ENCODE measurements around the gene L1CAM.

The L1CAM gene

DNA sequence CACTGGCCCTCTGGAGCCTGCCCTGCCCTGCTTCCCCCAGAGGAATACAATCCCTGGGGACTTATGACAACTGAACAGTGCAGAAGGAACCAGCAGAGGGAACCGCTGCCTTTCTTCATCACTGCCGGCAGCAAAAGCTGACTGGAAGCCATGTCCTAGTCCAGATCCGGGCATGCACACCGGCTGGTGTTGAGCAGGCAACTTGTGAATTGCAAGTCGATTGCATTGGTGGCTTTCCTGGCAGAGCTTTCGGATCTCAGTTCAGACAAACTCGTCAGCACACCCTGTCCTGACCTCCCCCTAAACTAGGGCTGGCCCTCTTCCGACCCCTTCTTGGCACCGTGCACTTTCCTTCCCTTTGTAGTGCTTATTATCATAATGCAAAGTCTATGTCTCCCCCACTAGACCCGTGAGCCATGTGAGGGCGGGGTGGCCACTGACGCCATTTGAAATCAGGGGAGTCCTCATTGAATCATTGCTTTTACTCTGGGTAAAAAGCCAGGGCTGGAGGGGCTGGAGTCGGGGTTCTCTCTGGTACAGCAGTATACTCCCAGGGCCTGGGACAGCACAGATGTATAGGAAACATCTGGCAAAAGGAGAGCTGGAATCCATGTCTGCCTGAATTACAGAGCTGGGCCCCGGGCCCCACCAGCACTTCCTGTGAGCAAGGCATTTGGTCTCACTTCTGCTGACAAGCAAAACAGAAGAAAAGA is 38.3 kb upstream of the L1CAM start:
- peak; percentile 33 for DNase-seq

DNA sequence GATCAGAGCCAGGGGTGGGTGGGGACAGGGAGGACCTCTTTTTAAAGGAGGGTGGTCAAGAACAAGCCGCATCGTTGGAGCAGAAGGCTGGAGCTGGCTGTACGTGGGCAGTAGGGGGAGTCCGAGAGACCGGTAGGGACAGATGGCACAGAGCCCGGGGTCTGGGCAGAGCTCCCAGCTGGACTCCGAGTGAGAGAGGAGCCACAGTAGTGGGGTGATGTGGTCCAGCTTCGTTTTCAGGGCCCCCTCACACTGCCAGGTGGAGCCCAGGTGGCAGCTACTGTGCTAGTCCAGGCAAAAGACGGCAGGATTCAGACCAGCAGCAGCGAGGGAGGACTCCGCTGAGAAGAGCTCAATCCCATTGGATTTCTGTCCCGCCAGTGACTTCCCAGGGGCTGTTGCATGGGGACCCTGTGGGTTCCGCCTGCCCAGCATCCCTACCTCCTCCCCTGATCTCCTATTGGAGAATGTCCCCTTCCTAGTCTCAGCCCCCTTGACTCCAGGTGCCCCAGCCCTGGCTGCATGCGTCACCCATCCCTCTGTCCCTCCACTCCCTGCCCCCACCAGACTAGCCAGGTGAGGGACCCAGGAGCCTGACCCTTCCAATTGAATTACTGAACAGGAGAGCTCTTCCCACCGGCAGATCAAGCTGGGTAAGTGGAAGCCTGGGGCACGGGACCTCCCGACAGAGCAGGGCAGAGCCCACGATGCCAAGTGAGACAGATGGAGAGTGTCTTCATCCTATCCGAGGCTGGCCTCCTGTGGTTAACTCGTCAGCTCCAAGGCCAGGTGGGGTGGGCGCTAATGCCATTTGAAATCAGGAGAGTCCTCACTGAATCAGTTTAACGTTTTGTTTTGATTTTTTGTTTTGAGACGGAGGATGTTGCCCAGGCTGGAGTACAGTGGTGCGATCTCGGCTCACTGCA is 37.2 kb upstream of the L1CAM start:
- peak; percentile 12 for DNase-seq

GRCh38 chrX:153921511-153922446 is 35.8 kb upstream of the L1CAM start:
- no peak for DNase-seq

GRCh38 chrX:153921070-153921469 is 35.1 kb upstream of the L1CAM start:
- DNase-seq: no peak

GRCh38 chrX:153920546-153920945 is 34.6 kb upstream of the L1CAM start:
- no peak for DNase-seq

- no peak for DNase-seq
Observed at GRCh38 chrX:153919281-153919680, 33.3 kb upstream of the L1CAM start.

DNA sequence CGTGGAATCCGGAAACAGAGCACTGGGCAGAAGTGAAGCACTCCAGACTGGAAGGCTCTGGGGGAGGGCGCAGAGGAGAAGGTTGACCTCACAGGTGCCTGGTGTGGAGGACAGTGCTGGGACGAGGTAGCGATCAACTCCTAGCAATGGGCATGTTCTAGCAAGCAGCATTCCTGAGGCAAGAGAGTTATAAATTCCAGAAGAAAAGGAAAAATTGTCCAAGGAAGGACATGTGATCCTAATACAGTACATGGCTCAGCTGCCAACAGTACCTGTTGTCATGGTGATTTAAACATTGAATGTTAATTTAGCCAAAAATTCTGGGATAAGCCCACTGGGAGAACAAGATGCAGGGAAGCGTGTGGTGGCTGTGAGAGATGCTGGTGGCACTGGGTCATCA is 31.9 kb upstream of the L1CAM start:
- DNase-seq: no peak

DNA sequence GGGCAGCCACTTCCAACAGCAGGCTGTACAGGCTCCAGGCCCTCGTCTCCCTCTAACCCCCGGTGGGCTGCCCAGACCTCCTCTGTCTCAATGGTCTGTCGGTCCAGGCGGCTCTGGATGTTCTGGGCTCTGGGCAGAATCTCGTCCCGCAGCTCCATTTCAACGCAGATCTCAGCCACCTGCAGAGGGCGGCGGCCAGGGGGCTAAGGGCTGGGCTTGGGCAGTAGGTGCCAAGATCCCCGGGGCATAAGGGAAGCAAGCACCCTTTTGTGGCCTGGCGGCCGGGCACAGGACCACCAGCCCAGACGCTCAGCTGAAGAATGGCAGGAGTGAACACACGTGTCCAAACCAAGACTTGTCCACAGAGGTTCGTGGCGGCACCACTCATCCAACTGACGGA is 27.7 kb upstream of the L1CAM start:
- DNase-seq: no peak

- no peak for DNase-seq
Observed at GRCh38 chrX:153913211-153913610, 27.2 kb upstream of the L1CAM start.

GRCh38 chrX:153911798-153912197 is 25.8 kb upstream of the L1CAM start:
- no peak for DNase-seq

GRCh38 chrX:153910446-153910845 is 24.5 kb upstream of the L1CAM start:
- DNase-seq: no peak

- DNase-seq: no peak
Observed at GRCh38 chrX:153909980-153910360, 24.0 kb upstream of the L1CAM start.

- no peak for DNase-seq
Observed at GRCh38 chrX:153909024-153909979, 23.3 kb upstream of the L1CAM start.

DNA sequence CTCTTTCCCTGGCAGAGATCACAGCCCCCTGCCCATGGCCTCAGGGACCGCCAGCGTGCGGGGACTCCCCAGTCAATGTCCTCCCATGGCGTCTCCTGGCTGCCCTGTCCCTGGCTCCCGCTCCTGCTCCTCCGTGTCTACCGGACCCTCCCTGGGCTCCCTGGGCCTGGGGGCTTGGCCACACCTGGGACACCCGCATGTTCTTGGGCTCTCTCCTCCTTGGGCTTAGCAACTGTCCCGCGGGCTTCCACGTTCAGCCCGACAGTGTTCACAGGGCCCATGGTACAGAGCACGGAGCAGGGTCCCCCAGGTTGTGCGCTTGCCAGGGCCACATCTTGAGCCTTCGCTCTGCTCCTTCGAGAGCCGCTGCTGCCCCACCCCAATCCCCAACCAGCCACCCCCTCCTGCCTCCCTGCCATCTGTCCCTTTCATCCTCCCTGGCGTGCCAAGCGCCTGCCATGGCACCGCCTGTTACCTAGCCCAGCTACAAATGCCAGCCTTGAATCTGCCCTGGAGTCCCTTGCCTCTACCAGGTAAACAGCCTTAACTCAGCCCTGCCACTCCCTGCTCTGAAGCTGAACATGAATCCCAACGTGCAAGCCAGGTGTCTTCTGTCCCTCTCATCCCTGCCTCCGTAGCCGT is 22.4 kb upstream of the L1CAM start:
- no peak for DNase-seq

DNA sequence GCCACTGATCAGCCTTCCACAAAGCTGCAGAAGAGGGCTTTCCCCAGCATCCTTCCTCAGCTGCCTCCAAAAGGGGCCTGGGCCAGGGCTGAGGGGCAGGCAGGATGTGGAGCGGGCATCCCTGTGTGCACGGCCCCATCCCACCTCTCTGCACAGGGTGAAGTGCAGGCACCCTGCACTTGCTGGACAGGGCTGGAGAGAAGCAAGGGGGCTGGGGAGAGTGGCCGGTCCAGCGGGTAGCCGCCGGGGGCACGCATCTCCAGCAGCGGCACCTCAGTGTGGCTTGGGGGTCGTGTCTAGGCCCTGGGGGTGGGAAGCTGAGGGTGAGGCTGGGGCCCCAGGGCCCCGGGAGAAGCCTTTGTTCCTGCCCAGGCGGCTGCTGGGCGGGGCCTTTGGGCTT is 21.5 kb upstream of the L1CAM start:
- DNase-seq: no peak

DNA sequence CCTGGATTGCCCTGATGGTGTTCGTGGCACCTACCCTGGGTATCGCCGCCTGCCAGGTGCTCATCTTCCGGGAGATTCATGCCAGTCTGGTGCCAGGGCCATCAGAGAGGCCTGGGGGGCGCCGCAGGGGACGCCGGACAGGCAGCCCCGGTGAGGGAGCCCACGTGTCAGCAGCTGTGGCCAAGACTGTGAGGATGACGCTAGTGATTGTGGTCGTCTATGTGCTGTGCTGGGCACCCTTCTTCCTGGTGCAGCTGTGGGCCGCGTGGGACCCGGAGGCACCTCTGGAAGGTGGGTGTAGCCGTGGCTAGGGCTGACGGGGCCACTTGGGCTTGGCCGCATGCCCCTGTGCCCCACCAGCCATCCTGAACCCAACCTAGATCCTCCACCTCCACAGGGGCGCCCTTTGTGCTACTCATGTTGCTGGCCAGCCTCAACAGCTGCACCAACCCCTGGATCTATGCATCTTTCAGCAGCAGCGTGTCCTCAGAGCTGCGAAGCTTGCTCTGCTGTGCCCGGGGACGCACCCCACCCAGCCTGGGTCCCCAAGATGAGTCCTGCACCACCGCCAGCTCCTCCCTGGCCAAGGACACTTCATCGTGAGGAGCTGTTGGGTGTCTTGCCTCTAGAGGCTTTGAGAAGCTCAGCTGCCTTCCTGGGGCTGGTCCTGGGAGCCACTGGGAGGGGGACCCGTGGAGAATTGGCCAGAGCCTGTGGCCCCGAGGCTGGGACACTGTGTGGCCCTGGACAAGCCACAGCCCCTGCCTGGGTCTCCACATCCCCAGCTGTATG is 20.3 kb upstream of the L1CAM start:
- DNase-seq: no peak

DNA sequence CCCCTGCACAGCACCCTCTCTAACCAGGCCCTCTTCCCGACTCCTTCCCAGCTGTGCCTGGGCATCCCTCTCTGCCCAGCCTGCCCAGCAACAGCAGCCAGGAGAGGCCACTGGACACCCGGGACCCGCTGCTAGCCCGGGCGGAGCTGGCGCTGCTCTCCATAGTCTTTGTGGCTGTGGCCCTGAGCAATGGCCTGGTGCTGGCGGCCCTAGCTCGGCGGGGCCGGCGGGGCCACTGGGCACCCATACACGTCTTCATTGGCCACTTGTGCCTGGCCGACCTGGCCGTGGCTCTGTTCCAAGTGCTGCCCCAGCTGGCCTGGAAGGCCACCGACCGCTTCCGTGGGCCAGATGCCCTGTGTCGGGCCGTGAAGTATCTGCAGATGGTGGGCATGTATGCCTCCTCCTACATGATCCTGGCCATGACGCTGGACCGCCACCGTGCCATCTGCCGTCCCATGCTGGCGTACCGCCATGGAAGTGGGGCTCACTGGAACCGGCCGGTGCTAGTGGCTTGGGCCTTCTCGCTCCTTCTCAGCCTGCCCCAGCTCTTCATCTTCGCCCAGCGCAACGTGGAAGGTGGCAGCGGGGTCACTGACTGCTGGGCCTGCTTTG is 19.6 kb upstream of the L1CAM start:
- DNase-seq: no peak

DNA sequence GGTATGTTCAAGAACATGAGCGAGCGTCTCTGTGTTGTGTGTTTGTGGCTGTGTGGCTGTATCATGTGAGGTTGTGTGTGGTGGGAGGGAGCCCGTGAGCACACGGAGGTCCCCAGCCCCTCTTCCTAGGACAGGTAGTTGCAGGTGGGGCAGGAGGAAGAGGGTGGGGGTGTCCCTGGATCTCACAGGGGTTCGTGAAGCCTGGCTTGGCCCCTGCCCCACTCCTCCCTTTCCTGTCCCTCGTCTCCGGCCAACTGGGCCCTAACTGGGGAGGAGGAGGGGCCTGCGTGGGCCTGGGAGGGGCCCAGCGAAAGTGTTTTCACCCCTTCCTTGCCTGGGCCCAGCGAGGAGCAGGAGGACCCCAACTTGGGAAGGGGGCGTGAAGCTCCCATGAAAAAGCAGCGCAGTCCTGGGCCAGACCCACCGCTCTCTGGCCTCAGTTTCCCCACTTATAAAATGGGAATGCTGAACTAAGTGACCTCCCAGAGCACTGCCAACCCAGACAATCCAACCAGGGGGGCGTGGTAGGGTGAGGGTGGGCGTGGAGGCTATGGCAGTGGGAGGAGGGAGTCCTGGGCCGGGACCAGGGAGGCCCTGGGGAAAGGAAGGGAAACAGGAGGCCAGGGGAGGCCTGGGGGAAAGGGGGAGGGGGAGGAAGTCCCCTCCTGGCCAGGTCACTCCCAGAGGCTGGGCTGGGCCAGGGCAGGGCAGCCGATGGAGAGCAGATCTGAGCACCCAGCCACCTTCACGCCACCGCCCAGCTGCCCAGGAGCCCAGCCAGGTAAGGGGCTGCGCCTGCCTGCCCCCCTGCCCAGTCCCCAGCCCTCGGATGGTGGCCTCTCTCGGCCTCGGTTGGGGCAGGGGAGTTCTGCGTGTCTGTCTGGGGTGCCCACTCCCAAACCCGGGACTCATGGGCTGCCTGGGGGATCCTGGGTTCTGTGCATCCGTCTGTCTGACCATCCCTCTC is 18.3 kb upstream of the L1CAM start, which contains the start of gene AVPR2:
Gene AVPR2, plus strand, starts transcription at position 683 of the 967 bp plus-strand sequence. CDS start 473 bp downstream, outside the sequence.
- DNase-seq: no peak

All from NCI-H146 (cell line).